ENCODE results near the gene WBP1L.
A peak's percentile ranks its signal among the peaks of the same experiment; 100 is the strongest.
"Not testable (repeated sequence)": the region's sequence is repeated elsewhere in the genome, so short reads cannot be mapped to it uniquely, and the experiment has no call there.

The WBP1L gene

GRCh38 chr10:102743588-102744373 is at the start of gene WBP1L:
WBP1L (plus strand) TSS chr10:102743948; CDS start chr10:102744054, 106 bp downstream.
- DNase-seq, result peak; percentile 96

- DNase-seq, result not testable (repeated sequence)
Observed at GRCh38 chr10:102695401-102695800, 48.3 kb upstream of the WBP1L start.

GRCh38 chr10:102696736-102697135 is 47.0 kb upstream of the WBP1L start:
- no peak for DNase-seq

GRCh38 chr10:102698894-102699293 is 44.9 kb upstream of the WBP1L start:
- DNase-seq, result no peak

GRCh38 chr10:102701272-102701671 is 42.5 kb upstream of the WBP1L start:
- no peak for DNase-seq

- DNase-seq, result no peak
Observed at GRCh38 chr10:102701796-102702195, 42.0 kb upstream of the WBP1L start.

GRCh38 chr10:102702742-102703141 is 41.0 kb upstream of the WBP1L start:
- no peak for DNase-seq

- no peak for DNase-seq
Observed at GRCh38 chr10:102704915-102705314, 38.8 kb upstream of the WBP1L start.

GRCh38 chr10:102705531-102705930 is 38.2 kb upstream of the WBP1L start:
- DNase-seq, result no peak

GRCh38 chr10:102710609-102711008 is 33.1 kb upstream of the WBP1L start:
- DNase-seq, result no peak

GRCh38 chr10:102712089-102712488 is 31.7 kb upstream of the WBP1L start:
- DNase-seq, result peak; percentile 13

- DNase-seq, result peak; percentile 7
Observed at GRCh38 chr10:102712843-102713538, 30.8 kb upstream of the WBP1L start.

- DNase-seq, result no peak
Observed at GRCh38 chr10:102713539-102713813, 30.3 kb upstream of the WBP1L start.

GRCh38 chr10:102713814-102714620 is 29.7 kb upstream of the WBP1L start, which contains the start of gene ARL3:
ARL3 (minus strand) TSS chr10:102714397; CDS start chr10:102714275, 122 bp downstream.
- peak; percentile 97 for DNase-seq

- peak; percentile 72 for DNase-seq
Observed at GRCh38 chr10:102714621-102715455, 28.9 kb upstream of the WBP1L start, which contains the start of gene SFXN2. SFXN2 (plus strand) TSS chr10:102714636; CDS start chr10:102726637, 12,001 bp downstream.

GRCh38 chr10:102715880-102716279 is 27.9 kb upstream of the WBP1L start:
- no peak for DNase-seq

GRCh38 chr10:102716900-102717565 is 26.7 kb upstream of the WBP1L start:
- not testable (repeated sequence) for DNase-seq

- DNase-seq, result no peak
Observed at GRCh38 chr10:102718220-102718619, 25.5 kb upstream of the WBP1L start.

GRCh38 chr10:102720337-102720736 is 23.4 kb upstream of the WBP1L start:
- no peak for DNase-seq

GRCh38 chr10:102720775-102721301 is 22.9 kb upstream of the WBP1L start:
- DNase-seq, result no peak

- no peak for DNase-seq
Observed at GRCh38 chr10:102721954-102722353, 21.8 kb upstream of the WBP1L start.

- no peak for DNase-seq
Observed at GRCh38 chr10:102723989-102724388, 19.8 kb upstream of the WBP1L start.
